GM12891 (cell line): ENCODE results near the gene TBCD.

Experiments used
- PAX5 ChIP-seq: IDR thresholded peaks from 2 replicates; pipeline ENCODE4 v1.6.1; 2011; ENCODE audit warnings: low read length, moderate library complexity, mild to moderate bottlenecking; ENCODE audit not compliant: insufficient read depth, severe bottlenecking
- POLR2A ChIP-seq: IDR thresholded peaks from 2 replicates; pipeline ENCODE4 v1.6.1; 2011; ENCODE audit warnings: low read depth, low read length, control low read depth
- POLR2AphosphoS5 ChIP-seq: IDR thresholded peaks from 2 replicates; pipeline ENCODE4 v1.6.1; 2011; ENCODE audit warnings: low read depth, low read length, control low read depth
- POU2F2 ChIP-seq: IDR thresholded peaks from 2 replicates; pipeline ENCODE4 v1.6.1; 2011; ENCODE audit warnings: low read depth, mild to moderate bottlenecking, control low read depth, low read length, moderate library complexity
- SPI1 ChIP-seq: IDR thresholded peaks from 2 replicates; pipeline ENCODE4 v1.6.1; 2011; ENCODE audit warnings: low read depth, low read length, control low read depth
- TAF1 ChIP-seq: IDR thresholded peaks from 2 replicates; pipeline ENCODE4 v1.6.1; 2011; ENCODE audit warnings: low read depth, low read length, control low read depth

DNA sequence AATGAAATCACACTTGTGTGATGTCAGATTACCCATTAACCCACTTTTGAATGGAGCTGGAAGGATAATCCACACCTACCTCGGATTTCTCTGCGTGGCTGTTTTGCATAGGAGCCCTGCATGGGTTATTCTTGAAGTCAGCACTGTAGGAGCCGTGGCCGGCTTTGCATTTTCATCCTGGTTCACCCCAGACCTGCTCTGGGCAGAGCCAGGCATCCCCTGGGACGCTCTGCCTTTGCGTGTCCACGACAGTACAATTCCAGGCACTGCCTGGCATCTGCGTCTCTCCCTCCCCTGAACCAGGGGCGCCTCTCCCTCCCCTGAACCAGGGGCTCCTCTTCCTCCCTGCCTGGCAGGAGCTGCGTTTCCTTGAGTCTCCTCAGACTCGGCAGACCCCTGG is 117.7 kb downstream of the TBCD start:
- no peak for TF ChIP-seq POLR2A
- TF ChIP-seq TAF1 = no peak
- no peak for TF ChIP-seq POLR2AphosphoS5
- TF ChIP-seq SPI1 = no peak
- no peak for TF ChIP-seq PAX5
- TF ChIP-seq POU2F2 = no peak
